ENCODE results near the gene DYTN. TPM values are rescaled to one million over a fixed set of nuclear protein-coding genes. Genes with fewer than 3 reads are reported as not detected.
A peak's percentile ranks its signal among the peaks of the same experiment; 100 is the strongest.

Gene DYTN
- total RNA-seq, 2 experiments from 2014 or later = not detected

- Mint-ChIP-seq H3K27me3 (no peaks in the 10 kb centered on the region), H3K4me3 (no peak overlapping the region), H3K4me1 (ENCODE audit: low read depth) (peaks cover 4% of the 10 kb centered on the region), H3K36me3 (ENCODE audit: low read depth) (no peaks in the 10 kb centered on the region), H3K9me3 (no peaks in the 10 kb centered on the region), H3K27ac (no peak overlapping the region)
- Histone ChIP-seq H3K4me1 (ENCODE audit: insufficient read depth, low read length) (no peaks in the 10 kb centered on the region), H3K36me3 (ENCODE audit: insufficient read depth, low read length) (no peaks in the 10 kb centered on the region), H3K27ac (ENCODE audit: low read depth in 1 of 2, low read length in 2 of 2) (no peak overlapping the region), H3K4me3 (ENCODE audit: low read length) (no peak overlapping the region), H3K27me3 (ENCODE audit: control insufficient read depth in 1 of 2, insufficient read depth in 2 of 2, low read length in 2 of 2) (no peaks in the 10 kb centered on the region), H3K9me3 (ENCODE audit: control insufficient read depth in 1 of 2, insufficient read depth in 1 of 2, low read length in 2 of 2) (no peaks in the 10 kb centered on the region)
- DNase-seq (no peak), ATAC-seq (ENCODE audit: poor library complexity) (no peak)
- ChIA-PET POLR2A (no interaction called here), CTCF (interaction anchor here (0.6 kb wide), 1 partner anchor 1064 kb away, joined by 3 read pairs; no protein-coding TSS in a partner anchor)
- no peak for TF ChIP-seq CTCF (IDR thresholded peaks at IDR 0.05)
- intact Hi-C loops (cut with DNase I, micrococcal nuclease) = loop anchor here (1.0 to 2.0 kb wide), 4 partner anchors 88 to 1379 kb away; no protein-coding TSS in a partner anchor
These were observed 25.2 kb downstream of the DYTN start for GRCh38 chr2:206692971-206693370.

GRCh38 chr2:206688990-206689389 lies 29.2 kb downstream of the DYTN start:
- Mint-ChIP-seq H3K36me3 (ENCODE audit: low read depth) (no peaks in the 10 kb centered on the region), H3K27ac (no peak overlapping the region), H3K4me3 (no peak overlapping the region), H3K27me3 (peaks cover 6% of the 10 kb centered on the region), H3K4me1 (ENCODE audit: low read depth) (peaks cover 4% of the 10 kb centered on the region), H3K9me3 (no peaks in the 10 kb centered on the region)
- no peak for TF ChIP-seq CTCF (IDR thresholded peaks at IDR 0.05)
- H3K27me3 ChIP-seq (ENCODE audit: control insufficient read depth in 1 of 2, insufficient read depth in 2 of 2, low read length in 2 of 2) = no peaks in the 10 kb centered on the region
- no peak overlapping the region for H3K4me3 ChIP-seq (ENCODE audit: low read length)
- no peaks in the 10 kb centered on the region for H3K4me1 ChIP-seq (ENCODE audit: insufficient read depth, low read length)
- no peaks in the 10 kb centered on the region for H3K36me3 ChIP-seq (ENCODE audit: insufficient read depth, low read length)
- POLR2A ChIA-PET = interaction anchor here (0.6 kb wide), 1 partner anchor 842 kb away, joined by 3 read pairs; no protein-coding TSS in a partner anchor
- DNase-seq = peak in 1 of 14 experiments; percentile 37
- intact Hi-C loops (cut with DNase I, micrococcal nuclease) = no loop called here
- no peaks in the 10 kb centered on the region for H3K9me3 ChIP-seq (ENCODE audit: control insufficient read depth in 1 of 2, insufficient read depth in 1 of 2, low read length in 2 of 2)
- CTCF ChIA-PET = no interaction called here
- no peak for ATAC-seq (ENCODE audit: poor library complexity)
- H3K27ac ChIP-seq (ENCODE audit: low read depth in 1 of 2, low read length in 2 of 2) = no peak overlapping the region

GRCh38 chr2:206688453-206688852 lies 29.7 kb downstream of the DYTN start:
- peaks cover 4% of the 10 kb centered on the region for H3K4me1 Mint-ChIP-seq (ENCODE audit: low read depth)
- no peak for TF ChIP-seq CTCF (IDR thresholded peaks at IDR 0.05)
- H3K27ac ChIP-seq (ENCODE audit: low read depth in 1 of 2, low read length in 2 of 2) = no peak overlapping the region
- CTCF ChIA-PET = no interaction called here
- no peak overlapping the region for H3K4me3 ChIP-seq (ENCODE audit: low read length)
- H3K27ac Mint-ChIP-seq = no peak overlapping the region
- no peak overlapping the region for H3K4me3 Mint-ChIP-seq
- POLR2A ChIA-PET = interaction anchor here (0.6 kb wide), 1 partner anchor 843 kb away, joined by 3 read pairs; no protein-coding TSS in a partner anchor
- no peaks in the 10 kb centered on the region for H3K36me3 ChIP-seq (ENCODE audit: insufficient read depth, low read length)
- no peaks in the 10 kb centered on the region for H3K9me3 Mint-ChIP-seq
- H3K4me1 ChIP-seq (ENCODE audit: insufficient read depth, low read length) = no peaks in the 10 kb centered on the region
- no peaks in the 10 kb centered on the region for H3K9me3 ChIP-seq (ENCODE audit: control insufficient read depth in 1 of 2, insufficient read depth in 1 of 2, low read length in 2 of 2)
- intact Hi-C loops (cut with DNase I, micrococcal nuclease) = no loop called here
- H3K36me3 Mint-ChIP-seq (ENCODE audit: low read depth) = no peaks in the 10 kb centered on the region
- no peaks in the 10 kb centered on the region for H3K27me3 ChIP-seq (ENCODE audit: control insufficient read depth in 1 of 2, insufficient read depth in 2 of 2, low read length in 2 of 2)
- DNase-seq (no peak), ATAC-seq (ENCODE audit: poor library complexity) (no peak)
- peaks cover 6% of the 10 kb centered on the region for H3K27me3 Mint-ChIP-seq
